ENCODE results near the gene SUSD5. TPM values are rescaled to one million over a fixed set of nuclear protein-coding genes. Genes with fewer than 3 reads are reported as not detected.
"Not testable (repeated sequence)": the region's sequence is repeated elsewhere in the genome, so short reads cannot be mapped to it uniquely, and the experiment has no call there.

The SUSD5 gene
- total RNA-seq, 1 experiment from 2014 or later = 4.9 TPM

DNA sequence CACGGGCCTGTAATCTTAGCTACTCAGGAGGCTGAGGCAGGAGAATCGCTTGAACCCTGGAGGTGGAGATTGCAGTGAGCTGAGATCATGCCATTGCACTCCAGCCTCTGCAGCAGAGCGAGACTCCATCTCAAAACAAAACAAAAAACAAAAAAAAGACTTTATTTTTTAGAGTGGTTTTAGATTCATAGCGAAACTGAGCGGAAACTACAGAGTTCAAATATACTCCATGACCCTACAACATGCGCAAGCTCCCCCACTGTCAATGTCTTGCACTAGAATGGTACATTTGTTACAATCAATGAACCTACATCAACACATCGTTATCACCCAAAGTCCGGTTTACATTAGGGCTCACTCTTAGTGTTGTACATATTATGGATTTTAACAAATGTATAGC lies 107.0 kb downstream of the SUSD5 start:
- Mint-ChIP-seq H3K27ac (no peak overlapping the region), H3K4me1 (peaks cover 10 to 11% of the 10 kb centered on the region in 2 experiments), H3K27me3 (ENCODE audit: low read depth) (peaks cover 3% of the 10 kb centered on the region), H3K4me3 (no peak overlapping the region), H3K9me3 (peaks cover 0 to 2% of the 10 kb centered on the region in 2 experiments; a peak in 2 of 5 replicates), H3K36me3 (ENCODE audit: insufficient read depth in 1 of 3, low read depth in 3 of 3) (peaks cover 0 to 2% (median 0%) of the 10 kb centered on the region in 3 experiments; a peak in 1 of 7 replicates)
- H3K4ac ChIP-seq (ENCODE audit: low read depth, low read length) = no peak overlapping the region
- no peak overlapping the region for H3K56ac ChIP-seq (ENCODE audit: insufficient read length, low read depth, low read length)
- no peaks in the 10 kb centered on the region for H3K27me3 ChIP-seq (ENCODE audit: insufficient read depth, low read length)
- TF ChIP-seq, protein P1, sequence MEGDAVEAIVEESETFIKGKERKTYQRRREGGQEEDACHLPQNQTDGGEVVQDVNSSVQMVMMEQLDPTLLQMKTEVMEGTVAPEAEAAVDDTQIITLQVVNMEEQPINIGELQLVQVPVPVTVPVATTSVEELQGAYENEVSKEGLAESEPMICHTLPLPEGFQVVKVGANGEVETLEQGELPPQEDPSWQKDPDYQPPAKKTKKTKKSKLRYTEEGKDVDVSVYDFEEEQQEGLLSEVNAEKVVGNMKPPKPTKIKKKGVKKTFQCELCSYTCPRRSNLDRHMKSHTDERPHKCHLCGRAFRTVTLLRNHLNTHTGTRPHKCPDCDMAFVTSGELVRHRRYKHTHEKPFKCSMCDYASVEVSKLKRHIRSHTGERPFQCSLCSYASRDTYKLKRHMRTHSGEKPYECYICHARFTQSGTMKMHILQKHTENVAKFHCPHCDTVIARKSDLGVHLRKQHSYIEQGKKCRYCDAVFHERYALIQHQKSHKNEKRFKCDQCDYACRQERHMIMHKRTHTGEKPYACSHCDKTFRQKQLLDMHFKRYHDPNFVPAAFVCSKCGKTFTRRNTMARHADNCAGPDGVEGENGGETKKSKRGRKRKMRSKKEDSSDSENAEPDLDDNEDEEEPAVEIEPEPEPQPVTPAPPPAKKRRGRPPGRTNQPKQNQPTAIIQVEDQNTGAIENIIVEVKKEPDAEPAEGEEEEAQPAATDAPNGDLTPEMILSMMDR (conservative IDR thresholded peaks at IDR 0.05) = no peak
- no peak overlapping the region for H2AFZ ChIP-seq (ENCODE audit: low read length)
- H2BK15ac ChIP-seq (ENCODE audit: low read depth, low read length) = no peak overlapping the region
- H3K23ac ChIP-seq (ENCODE audit: insufficient read length, low read depth, low read length) = no peak overlapping the region
- no peak overlapping the region for H2BK12ac ChIP-seq (ENCODE audit: insufficient read length, low read depth, low read length)
- H3K79me1 ChIP-seq (ENCODE audit: insufficient read depth, low read depth, low read length, poor library complexity, severe bottlenecking) = no peaks in the 10 kb centered on the region
- no peaks in the 10 kb centered on the region for H3K9me3 ChIP-seq (ENCODE audit: control insufficient read depth, low read depth, low read length)
- no peak for DNase-seq
- WGBS (ENCODE audit: extremely low coverage, insufficient read length, low lambda C conversion rate) = no CpG with 5 or more reads among the region's 8 CpGs
- no peak overlapping the region for H3K9ac ChIP-seq (ENCODE audit: extremely low read depth, insufficient read length, low read length)
- H4K5ac ChIP-seq (ENCODE audit: insufficient read length, low read depth, low read length) = no peak overlapping the region
- peaks cover 11% of the 10 kb centered on the region for H3K23me2 ChIP-seq (ENCODE audit: insufficient read length, low read depth, low read length, poor library complexity, severe bottlenecking)
- no peak overlapping the region for H2BK20ac ChIP-seq (ENCODE audit: low read depth, low read length, poor library complexity, severe bottlenecking)
- no peak overlapping the region for H2AK5ac ChIP-seq (ENCODE audit: insufficient read length, low read length)
- H3K14ac ChIP-seq (ENCODE audit: insufficient read depth, low read length) = no peak overlapping the region
- H3K79me2 ChIP-seq (ENCODE audit: insufficient read depth, low read length) = no peaks in the 10 kb centered on the region
- H2BK5ac ChIP-seq (ENCODE audit: insufficient read length, low read length) = no peak overlapping the region
- no peaks in the 10 kb centered on the region for H3K4me1 ChIP-seq (ENCODE audit: insufficient read depth, low read length)
- H3K27ac ChIP-seq (ENCODE audit: insufficient read length, low read depth, low read length) = no peak overlapping the region
- H3K18ac ChIP-seq (ENCODE audit: insufficient read length, low read depth, low read length) = no peak overlapping the region
- H2BK120ac ChIP-seq (ENCODE audit: low read depth, low read length, poor library complexity, severe bottlenecking) = no peak overlapping the region
- no peak overlapping the region for H3K4me2 ChIP-seq (ENCODE audit: insufficient read depth, insufficient read length, low read length)
- H3T11ph ChIP-seq (ENCODE audit: low read length) = no peak overlapping the region
- no peak overlapping the region for H4K8ac ChIP-seq (replicated peaks; ENCODE audit: insufficient read length, low read depth, low read length)
- no peak overlapping the region for H4K91ac ChIP-seq (ENCODE audit: insufficient read length, low read depth, low read length)
- no peaks in the 10 kb centered on the region for H4K20me1 ChIP-seq (ENCODE audit: control insufficient read depth, insufficient read depth, insufficient read length)

DNA sequence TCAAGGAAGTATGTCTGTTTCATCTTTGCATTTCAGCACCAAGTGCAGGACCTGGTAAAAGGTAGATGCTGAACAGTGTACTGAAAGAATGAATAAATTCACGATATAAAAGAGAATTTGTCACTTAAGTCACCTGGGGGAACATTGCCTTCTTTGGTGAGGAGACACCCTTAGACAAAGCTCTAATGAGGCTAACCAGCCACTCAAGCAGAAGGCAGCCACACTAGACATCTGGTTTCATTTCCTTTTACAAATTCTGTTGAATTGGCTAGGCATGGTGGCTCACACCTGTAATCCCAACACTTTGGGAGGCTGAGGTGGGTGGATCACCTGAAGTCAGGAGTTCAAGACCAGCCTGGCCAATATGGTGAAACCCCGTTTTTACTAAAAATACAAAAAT lies 111.8 kb downstream of the SUSD5 start:
- not testable (repeated sequence) for DNase-seq; H4K5ac ChIP-seq (ENCODE audit: insufficient read length, low read depth, low read length); H3K4me3 Mint-ChIP-seq; H3K27me3 Mint-ChIP-seq (ENCODE audit: low read depth); H3K79me1 ChIP-seq (ENCODE audit: insufficient read depth, low read depth, low read length, poor library complexity, severe bottlenecking); H3K14ac ChIP-seq (ENCODE audit: insufficient read depth, low read length); H3K23me2 ChIP-seq (ENCODE audit: insufficient read length, low read depth, low read length, poor library complexity, severe bottlenecking); H3K4me2 ChIP-seq (ENCODE audit: insufficient read depth, insufficient read length, low read length); H2BK15ac ChIP-seq (ENCODE audit: low read depth, low read length); H3K9me3 Mint-ChIP-seq; H3K9me3 ChIP-seq (ENCODE audit: control insufficient read depth, low read depth, low read length); H2AK5ac ChIP-seq (ENCODE audit: insufficient read length, low read length); H3K4ac ChIP-seq (ENCODE audit: low read depth, low read length); H3K27ac Mint-ChIP-seq; H3K56ac ChIP-seq (ENCODE audit: insufficient read length, low read depth, low read length); H3T11ph ChIP-seq (ENCODE audit: low read length); H3K23ac ChIP-seq (ENCODE audit: insufficient read length, low read depth, low read length); H2AFZ ChIP-seq (ENCODE audit: low read length); H2BK5ac ChIP-seq (ENCODE audit: insufficient read length, low read length); H4K20me1 ChIP-seq (ENCODE audit: control insufficient read depth, insufficient read depth, insufficient read length); H2BK12ac ChIP-seq (ENCODE audit: insufficient read length, low read depth, low read length); H4K8ac ChIP-seq (replicated peaks; ENCODE audit: insufficient read length, low read depth, low read length); H2BK20ac ChIP-seq (ENCODE audit: low read depth, low read length, poor library complexity, severe bottlenecking); H3K36me3 Mint-ChIP-seq (ENCODE audit: insufficient read depth in 1 of 3, low read depth in 3 of 3); H3K79me2 ChIP-seq (ENCODE audit: insufficient read depth, low read length); H3K27ac ChIP-seq (ENCODE audit: insufficient read length, low read depth, low read length); H3K4me1 Mint-ChIP-seq; H3K9ac ChIP-seq (ENCODE audit: extremely low read depth, insufficient read length, low read length); H3K18ac ChIP-seq (ENCODE audit: insufficient read length, low read depth, low read length); H4K91ac ChIP-seq (ENCODE audit: insufficient read length, low read depth, low read length); H3K4me1 ChIP-seq (ENCODE audit: insufficient read depth, low read length); H3K27me3 ChIP-seq (ENCODE audit: insufficient read depth, low read length); H2BK120ac ChIP-seq (ENCODE audit: low read depth, low read length, poor library complexity, severe bottlenecking)
- no CpG with 5 or more reads among the region's 2 CpGs for WGBS (ENCODE audit: extremely low coverage, insufficient read length, low lambda C conversion rate)
